GM12872 (cell line): ENCODE measurements around the gene EBP.

Source experiments
- CTCF ChIP-seq: IDR thresholded peaks from 3 replicates; pipeline ENCODE4 v1.5.1; 2011; ENCODE audit warnings: low read depth, mild to moderate bottlenecking, low read length, moderate library complexity; ENCODE audit not compliant: insufficient read depth

EBP gene

GRCh38 chrX:48487362-48487798, 34.2 kb upstream of the EBP start:
- TF ChIP-seq CTCF = no peak

- TF ChIP-seq CTCF = no peak
Observed at GRCh38 chrX:48488034-48488433, 33.6 kb upstream of the EBP start.

GRCh38 chrX:48489296-48489695, 32.3 kb upstream of the EBP start:
- TF ChIP-seq CTCF = no peak

- TF ChIP-seq CTCF = no peak
Observed at GRCh38 chrX:48489892-48490291, 31.7 kb upstream of the EBP start.

- no peak for TF ChIP-seq CTCF
Observed at GRCh38 chrX:48490661-48491060, 30.9 kb upstream of the EBP start.

GRCh38 chrX:48491809-48492208, 29.8 kb upstream of the EBP start:
- TF ChIP-seq CTCF = no peak

GRCh38 chrX:48492293-48492910, 29.2 kb upstream of the EBP start:
- TF ChIP-seq CTCF = no peak

GRCh38 chrX:48493890-48494364, 27.7 kb upstream of the EBP start:
- TF ChIP-seq CTCF = no peak; the same call in 2 of the 3 replicates
